Right ventricle myocardium inferior (tissue), 1 donor: ENCODE measurements around the gene PHRF1. TPM values are rescaled to one million over a fixed set of nuclear protein-coding genes. Genes with fewer than 3 reads are reported as not detected.
"Not testable (repeated sequence)": the region's sequence is repeated elsewhere in the genome, so short reads cannot be mapped to it uniquely, and the experiment has no call there.

ENCODE experiments used
- ATAC-seq: fragments of 200-7000 bp; cut with Tn5 transposase; one replicate; pipeline ENCODE4 v1.9.1; 2020; ENCODE audit warnings: mild to moderate bottlenecking, moderate library complexity
- DNase-seq: peaks from one replicate; pipeline ENCODE4 v3.0.0; 2021; ENCODE audit errors: missing footprints
- intact Hi-C: fragments of 100-400 bp; cut with DNase I; formaldehyde crosslinking; loops from one replicate; pipeline ENCODE4 v1.11.0; 2022
- microRNA-seq: library from miRNA; unstranded; fragments of <30 nt; microRNA quantifications from one replicate; pipeline ENCODE4 v1.2.0, GENCODE V29; 2020
- total RNA-seq: library from RNA; stranded (reverse); fragmentation: NEBNext Ultra II Directional; extraction: Animal tissue kit (Norgen Biotek cat#: 25700); gene quantifications from one replicate; pipeline ENCODE4 v1.2.1, GENCODE V29; 2021
- donor health status: DM: no; HTN: yes; CAD: no; lungs with severe emphysema.

Gene PHRF1
- total RNA-seq, 1 donor from 2014 or later: 16.6 TPM

GRCh38 chr11:654444-654843 is 78.2 kb downstream of the PHRF1 start:
- intact Hi-C loops, DNase-seq, ATAC-seq: not testable (repeated sequence)

- DNase-seq (no peak), ATAC-seq (no peak)
- intact Hi-C loops: no loop called here
These were observed 78.9 kb downstream of the PHRF1 start for GRCh38 chr11:655036-655726.

DNA sequence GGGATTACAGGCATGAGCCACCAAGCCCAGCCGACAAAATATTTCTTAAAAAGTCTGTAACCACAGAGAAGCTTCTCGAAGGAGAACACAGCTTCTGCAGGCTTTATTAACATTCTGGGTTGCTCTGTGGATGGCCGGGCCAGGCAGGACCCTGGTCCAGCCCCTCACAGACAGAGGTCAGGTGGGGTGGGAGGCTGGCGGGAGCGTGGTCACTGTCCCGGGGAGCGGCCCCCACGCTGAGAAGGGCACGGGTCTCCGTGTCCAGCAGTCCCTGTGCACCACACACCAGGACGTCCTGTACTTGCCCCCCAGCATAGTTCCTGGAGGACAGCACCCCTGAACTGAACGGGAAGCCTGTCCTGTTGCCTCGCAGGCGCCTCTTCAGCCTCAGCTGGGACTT is 80.2 kb downstream of the PHRF1 start:
- DNase-seq: no peak
- intact Hi-C loops: no loop called here
- ATAC-seq: no peak

- DNase-seq (no peak), ATAC-seq (no peak)
- intact Hi-C loops: no loop called here
These were observed 80.6 kb downstream of the PHRF1 start for GRCh38 chr11:656866-657265.

DNA sequence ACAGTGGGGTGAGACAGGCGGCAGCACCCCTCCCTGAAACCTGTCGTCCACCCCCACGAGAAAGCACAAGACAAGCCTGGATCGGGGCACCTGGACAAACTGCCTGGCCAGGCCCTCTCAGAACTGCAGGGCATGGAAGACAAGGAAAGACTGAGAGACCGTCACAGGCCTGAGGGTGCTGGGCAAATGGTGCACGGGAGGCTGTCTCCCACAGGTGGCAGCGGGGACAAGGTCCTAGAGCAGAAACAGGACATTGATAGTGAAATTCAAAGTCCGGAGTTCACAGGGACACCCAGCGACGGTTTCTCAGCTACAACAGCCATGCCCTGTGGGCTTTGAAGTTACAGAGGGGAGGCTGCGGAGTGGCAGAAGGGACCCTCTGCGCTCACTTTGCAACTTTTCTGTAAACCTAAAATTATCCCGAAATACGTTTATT is 81.4 kb downstream of the PHRF1 start:
- ATAC-seq (no peak), DNase-seq (no peak)
- intact Hi-C loops: no loop called here

- DNase-seq: no peak
- no peak for ATAC-seq
- intact Hi-C loops: no loop called here
These were observed 83.3 kb downstream of the PHRF1 start for GRCh38 chr11:659532-660085.

- intact Hi-C loops: no loop called here
- ATAC-seq (no peak), DNase-seq (no peak)
These were observed 84.0 kb downstream of the PHRF1 start for GRCh38 chr11:660281-660680.

- DNase-seq (no peak), ATAC-seq (no peak)
- intact Hi-C loops: no loop called here
These were observed 84.6 kb downstream of the PHRF1 start for GRCh38 chr11:660681-661444.

Small RNA genes within 50 kb of the gene (microRNA-seq; reads per million reads assigned to microRNA genes)
- 251 reads per million, percentile 63 among the genes with 10 or more reads in this experiment for gene MIR210

Other genes with a start within 250 kb of the PHRF1 start
- 0.54 TPM for gene B4GALNT4, start 207.0 kb upstream of the PHRF1 start, total RNA-seq
- gene PKP3, start 182.3 kb upstream of the PHRF1 start, total RNA-seq: 0.32 TPM
- 50.0 TPM for gene SIGIRR, start 161.5 kb upstream of the PHRF1 start, total RNA-seq
- 0.41 TPM for gene ANO9, start 134.5 kb upstream of the PHRF1 start, total RNA-seq
- gene PTDSS2, start 126.2 kb upstream of the PHRF1 start, total RNA-seq: 27.8 TPM
- 190 TPM for gene RNH1, start 69.2 kb upstream of the PHRF1 start, total RNA-seq
- gene HRAS, start 40.9 kb upstream of the PHRF1 start, total RNA-seq: 57.5 TPM
- 0.16 TPM for gene LRRC56, start 38.9 kb upstream of the PHRF1 start, total RNA-seq
- 0.14 TPM for gene LMNTD2, start 15.7 kb upstream of the PHRF1 start, total RNA-seq
- 3.9 TPM for gene RASSF7, start 15.5 kb upstream of the PHRF1 start, total RNA-seq
- 13.2 TPM for gene IRF7, start 39.5 kb downstream of the PHRF1 start, total RNA-seq
- gene CDHR5, start 48.5 kb downstream of the PHRF1 start, total RNA-seq: not detected
- gene SCT, start 50.7 kb downstream of the PHRF1 start, total RNA-seq: not detected
- 0.16 TPM for gene DRD4, start 60.8 kb downstream of the PHRF1 start, total RNA-seq
- 20.6 TPM for gene DEAF1, start 118.8 kb downstream of the PHRF1 start, total RNA-seq
- 9.9 TPM for gene TMEM80, start 119.3 kb downstream of the PHRF1 start, total RNA-seq
- 7.7 TPM for gene EPS8L2, start 129.8 kb downstream of the PHRF1 start, total RNA-seq
- 102 TPM for gene TALDO1, start 171.0 kb downstream of the PHRF1 start, total RNA-seq
- gene GATD1, start 201.0 kb downstream of the PHRF1 start, total RNA-seq: 18.3 TPM
- not detected for gene CEND1, start 213.6 kb downstream of the PHRF1 start, total RNA-seq
- 2.6 TPM for gene SLC25A22, start 221.8 kb downstream of the PHRF1 start, total RNA-seq
- gene PIDD1, start 228.8 kb downstream of the PHRF1 start, total RNA-seq: 7.2 TPM
- gene RPLP2, start 233.5 kb downstream of the PHRF1 start, total RNA-seq: 1,110 TPM
- 321 TPM for gene PNPLA2, start 242.4 kb downstream of the PHRF1 start, total RNA-seq